ENCODE data around the gene CHPF2. TPM values are rescaled to one million over a fixed set of nuclear protein-coding genes. Genes with fewer than 3 reads are reported as not detected.

The CHPF2 gene
- total RNA-seq, 3 donors from 2014 or later: 24.5 to 40.6 (median 38.3) TPM

DNA sequence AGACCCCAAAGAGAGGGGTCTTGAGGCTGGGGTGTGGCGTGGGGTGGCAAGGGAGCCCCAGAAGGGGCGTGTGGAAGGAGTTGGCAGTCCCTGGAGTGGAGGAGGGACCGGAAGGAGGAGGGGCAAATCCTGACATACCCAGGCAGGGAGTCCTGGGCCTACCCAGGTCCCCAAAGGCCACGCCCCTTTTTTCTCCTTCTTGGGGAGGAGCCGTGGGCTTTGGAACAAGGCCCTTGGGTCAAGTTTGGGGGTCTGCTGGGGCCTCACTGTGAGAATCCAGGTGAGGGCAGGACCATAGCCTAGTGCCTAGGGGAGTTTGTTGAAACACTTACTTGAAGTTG is 17.4 kb downstream of the CHPF2 start:
- intact Hi-C loops (cut with DNase I; ENCODE audit: low total_unique reads): no loop called here
- peaks cover 8 to 19% of the 10 kb centered on the region in 2 donors for H3K4me1 ChIP-seq
- peak in 1 of 2 donors; percentile 62 for DNase-seq (ENCODE audit: low spot score in 2 of 2)
- peak overlapping the region; percentile 58 to 86 (median 68) for H3K4me3 ChIP-seq
- H3K27ac ChIP-seq: peak overlapping the region; percentile 84 to 94
- TF ChIP-seq, protein P1, sequence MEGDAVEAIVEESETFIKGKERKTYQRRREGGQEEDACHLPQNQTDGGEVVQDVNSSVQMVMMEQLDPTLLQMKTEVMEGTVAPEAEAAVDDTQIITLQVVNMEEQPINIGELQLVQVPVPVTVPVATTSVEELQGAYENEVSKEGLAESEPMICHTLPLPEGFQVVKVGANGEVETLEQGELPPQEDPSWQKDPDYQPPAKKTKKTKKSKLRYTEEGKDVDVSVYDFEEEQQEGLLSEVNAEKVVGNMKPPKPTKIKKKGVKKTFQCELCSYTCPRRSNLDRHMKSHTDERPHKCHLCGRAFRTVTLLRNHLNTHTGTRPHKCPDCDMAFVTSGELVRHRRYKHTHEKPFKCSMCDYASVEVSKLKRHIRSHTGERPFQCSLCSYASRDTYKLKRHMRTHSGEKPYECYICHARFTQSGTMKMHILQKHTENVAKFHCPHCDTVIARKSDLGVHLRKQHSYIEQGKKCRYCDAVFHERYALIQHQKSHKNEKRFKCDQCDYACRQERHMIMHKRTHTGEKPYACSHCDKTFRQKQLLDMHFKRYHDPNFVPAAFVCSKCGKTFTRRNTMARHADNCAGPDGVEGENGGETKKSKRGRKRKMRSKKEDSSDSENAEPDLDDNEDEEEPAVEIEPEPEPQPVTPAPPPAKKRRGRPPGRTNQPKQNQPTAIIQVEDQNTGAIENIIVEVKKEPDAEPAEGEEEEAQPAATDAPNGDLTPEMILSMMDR (IDR thresholded peaks at IDR 0.05): no peak
- TF ChIP-seq POLR2AphosphoS5 (IDR thresholded peaks at IDR 0.05) (no peak), POLR2A (IDR thresholded peaks at IDR 0.05) (no peak)
- H3K36me3 ChIP-seq: no peaks in the 10 kb centered on the region
- no peaks in the 10 kb centered on the region for H3K27me3 ChIP-seq
- no peaks in the 10 kb centered on the region for H3K9me3 ChIP-seq

DNA sequence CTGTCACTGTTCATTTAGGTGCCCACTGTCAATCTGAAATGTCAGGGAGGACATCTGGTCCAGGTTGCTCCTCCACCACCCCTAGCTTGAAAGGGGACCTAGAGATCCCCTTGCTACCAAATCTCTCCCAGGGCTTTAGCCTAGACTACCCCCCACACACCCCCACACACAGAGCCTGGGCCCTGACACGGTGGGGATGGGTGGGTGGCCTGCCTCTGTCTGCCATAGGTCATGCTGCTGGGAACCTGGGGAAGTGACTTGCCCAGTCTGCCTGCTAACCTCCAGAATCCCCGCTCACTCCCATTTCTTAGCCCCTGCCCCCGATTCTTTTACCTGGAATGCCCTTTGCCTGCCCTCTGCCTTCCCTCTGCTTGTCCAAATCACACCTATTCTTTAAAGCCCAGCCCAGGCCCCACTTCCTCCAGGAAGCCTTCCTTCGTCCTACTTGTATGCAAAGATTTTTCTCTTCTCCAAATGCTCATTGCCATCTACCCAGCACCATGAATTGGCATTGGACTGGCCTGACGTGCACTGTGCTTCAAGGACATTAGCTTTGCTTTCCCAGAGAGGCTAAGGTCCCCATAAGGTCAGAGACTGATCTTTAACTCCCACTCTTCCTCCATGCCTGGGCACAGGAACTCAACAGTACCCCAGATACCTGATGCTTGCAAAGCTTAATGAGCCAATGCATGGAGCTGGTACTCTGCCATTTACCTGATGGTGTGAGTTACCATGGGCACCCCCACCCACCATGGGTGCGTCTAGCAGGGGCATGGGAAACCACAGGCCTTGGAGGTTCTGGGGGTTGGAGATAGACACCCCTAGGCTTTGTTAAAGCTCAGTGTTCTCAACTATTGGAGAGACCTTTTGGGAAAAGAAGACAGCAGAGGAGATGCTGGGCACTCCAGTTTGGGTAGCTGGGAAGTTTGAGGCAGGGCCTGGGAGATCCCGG is 18.2 kb downstream of the CHPF2 start:
- intact Hi-C loops (cut with DNase I; ENCODE audit: low total_unique reads): no loop called here
- no peaks in the 10 kb centered on the region for H3K36me3 ChIP-seq
- no peaks in the 10 kb centered on the region for H3K27me3 ChIP-seq
- TF ChIP-seq, protein P1 (IDR thresholded peaks at IDR 0.05): no peak
- TF ChIP-seq POLR2AphosphoS5 (IDR thresholded peaks at IDR 0.05) (no peak), POLR2A (IDR thresholded peaks at IDR 0.05) (no peak)
- H3K4me3 ChIP-seq: peak overlapping the region in 2 of 3 donors; percentile 66 to 86
- peaks cover under 1 to 11% of the 10 kb centered on the region in 2 donors for H3K4me1 ChIP-seq
- peak overlapping the region; percentile 84 to 94 for H3K27ac ChIP-seq
- H3K9me3 ChIP-seq: no peaks in the 10 kb centered on the region
- no peak for DNase-seq (ENCODE audit: low spot score in 2 of 2)

DNA sequence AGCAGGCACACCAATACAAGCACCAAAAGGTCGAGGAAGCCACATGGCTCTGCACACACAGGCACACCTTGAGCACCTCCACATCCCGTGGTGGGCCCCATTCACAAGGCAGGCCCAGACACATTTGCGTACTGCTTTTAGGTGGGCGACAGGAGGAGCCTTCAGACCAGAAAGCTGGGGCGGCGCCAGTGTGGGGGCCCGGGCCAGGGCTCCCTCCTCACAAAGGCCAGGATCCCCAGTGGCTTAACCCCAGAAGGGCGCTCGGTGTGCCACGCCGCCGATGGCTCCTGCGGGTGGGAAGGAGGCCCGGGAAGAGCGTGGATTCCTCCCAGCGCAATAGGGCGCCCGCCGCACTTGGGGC is 19.0 kb downstream of the CHPF2 start:
- H3K9me3 ChIP-seq: no peaks in the 10 kb centered on the region
- H3K36me3 ChIP-seq: no peaks in the 10 kb centered on the region
- intact Hi-C loops (cut with DNase I; ENCODE audit: low total_unique reads): no loop called here
- TF ChIP-seq, protein P1 (IDR thresholded peaks at IDR 0.05): peak in 1 of 3 donors; percentile 8
- TF ChIP-seq POLR2A (IDR thresholded peaks at IDR 0.05): no peak
- H3K4me1 ChIP-seq: peaks cover 0 to 7% of the 10 kb centered on the region in 2 donors
- peak overlapping the region; percentile 63 to 94 for H3K27ac ChIP-seq
- peak overlapping the region; percentile 61 to 84 (median 66) for H3K4me3 ChIP-seq
- DNase-seq (ENCODE audit: low spot score in 2 of 2): no peak
- H3K27me3 ChIP-seq: no peaks in the 10 kb centered on the region

DNA sequence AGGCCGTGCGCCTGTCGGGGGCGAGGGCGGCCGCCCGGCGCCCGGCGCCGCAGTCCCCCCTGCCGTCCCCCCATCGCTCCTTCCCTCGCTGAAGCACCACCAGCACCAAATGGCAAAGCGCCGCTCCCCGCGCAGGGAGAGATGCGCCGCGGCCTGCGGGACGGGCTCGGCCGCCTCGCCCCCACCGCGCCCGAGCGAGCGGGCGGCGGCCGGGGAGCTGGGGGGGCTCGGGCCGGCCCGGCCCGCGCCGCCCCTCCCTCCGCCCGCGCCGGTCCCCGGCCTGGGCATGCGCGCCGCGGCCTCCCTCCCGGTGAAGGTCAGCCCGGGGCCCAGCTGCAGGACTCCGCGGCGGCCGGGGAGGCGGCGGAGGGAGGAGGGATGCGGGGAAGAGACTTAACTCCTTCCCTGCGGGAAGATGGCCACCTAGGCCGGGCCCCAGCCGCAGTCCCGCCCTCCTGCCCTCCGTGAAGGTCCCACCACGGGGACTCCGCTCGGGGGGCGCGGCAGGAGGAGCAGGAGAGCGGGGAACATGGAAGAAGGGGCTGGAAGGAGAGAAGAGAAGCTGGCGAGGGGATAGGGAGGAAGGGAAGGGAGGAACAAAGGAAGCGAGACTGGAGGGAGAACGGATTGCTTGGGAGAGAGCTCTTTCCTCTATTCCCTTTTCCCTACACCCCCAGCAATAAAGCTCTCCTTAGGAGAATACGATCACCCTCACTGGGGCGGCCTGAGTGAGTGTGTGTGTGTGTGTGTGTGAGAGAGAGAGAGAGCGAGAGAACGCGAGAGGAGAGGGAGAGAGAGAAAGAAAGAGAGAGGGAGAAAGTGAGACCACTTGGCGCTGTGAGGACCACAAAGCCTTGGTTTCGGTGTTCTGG is 19.6 kb downstream of the CHPF2 start:
- TF ChIP-seq, protein P1 (IDR thresholded peaks at IDR 0.05): no peak
- TF ChIP-seq POLR2AphosphoS5 (IDR thresholded peaks at IDR 0.05): no peak
- no peak for TF ChIP-seq POLR2A (IDR thresholded peaks at IDR 0.05)
- Histone ChIP-seq H3K4me1 (peaks cover 0 to 7% of the 10 kb centered on the region in 2 donors), H3K4me3 (peak overlapping the region; percentile 61 to 84 (median 66)), H3K9me3 (no peaks in the 10 kb centered on the region), H3K36me3 (no peaks in the 10 kb centered on the region), H3K27me3 (no peaks in the 10 kb centered on the region), H3K27ac (peak overlapping the region; percentile 80 to 94)
- intact Hi-C loops (cut with DNase I; ENCODE audit: low total_unique reads): no loop called here
- no peak for DNase-seq (ENCODE audit: low spot score in 2 of 2)

DNA sequence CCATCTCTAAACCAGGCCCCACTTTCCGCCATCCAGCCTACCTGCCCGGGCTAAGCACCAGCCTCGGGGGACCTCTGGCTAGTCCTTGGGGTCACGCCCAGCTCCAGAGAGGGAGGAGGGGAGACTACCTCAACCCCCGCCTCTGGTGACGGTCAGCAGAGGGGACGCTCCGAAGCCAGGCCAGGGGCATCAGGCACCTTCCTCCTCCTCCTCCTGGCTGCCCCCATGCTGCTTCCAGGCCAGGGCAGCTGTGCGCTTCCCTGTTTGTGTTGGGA is 20.2 kb downstream of the CHPF2 start:
- H3K4me1 ChIP-seq: peaks cover 0 to 4% of the 10 kb centered on the region in 2 donors
- no peaks in the 10 kb centered on the region for H3K9me3 ChIP-seq
- TF ChIP-seq POLR2A (IDR thresholded peaks at IDR 0.05) (no peak), POLR2AphosphoS5 (IDR thresholded peaks at IDR 0.05) (no peak)
- TF ChIP-seq, protein P1 (IDR thresholded peaks at IDR 0.05): no peak
- H3K27me3 ChIP-seq: no peaks in the 10 kb centered on the region
- H3K4me3 ChIP-seq: peak overlapping the region; percentile 61 to 84 (median 66)
- H3K36me3 ChIP-seq: no peaks in the 10 kb centered on the region
- intact Hi-C loops (cut with DNase I; ENCODE audit: low total_unique reads): no loop called here
- peak overlapping the region; percentile 80 to 94 for H3K27ac ChIP-seq
- DNase-seq (ENCODE audit: low spot score in 2 of 2): no peak

All from breast epithelium (tissue), 4 donors.